ENCODE results near the gene KIRREL1. TPM values are rescaled to one million over a fixed set of nuclear protein-coding genes. Genes with fewer than 3 reads are reported as not detected.
A peak's percentile ranks its signal among the peaks of the same experiment; 100 is the strongest.

KIRREL1 gene
- total RNA-seq, 1 experiment from 2014 or later, result 145 TPM

- H3K4me3 ChIP-seq (ENCODE audit: low read depth in 2 of 2, low read length in 2 of 2), result no peak overlapping the region
- POLR2A ChIA-PET, result no interaction called here
- H3K9me3 ChIP-seq (ENCODE audit: control insufficient read depth, insufficient read depth, low read depth, low read length), result no peaks in the 10 kb centered on the region
- intact Hi-C loops (cut with micrococcal nuclease; ENCODE audit: unreplicated experiment), result no loop called here
- H3K27ac ChIP-seq (ENCODE audit: low read length), result peak overlapping the region; percentile 85
- no peaks in the 10 kb centered on the region for H3K36me3 ChIP-seq (ENCODE audit: control insufficient read depth, insufficient read depth, low read length)
- BruUV-seq (replicated peaks), result no TSS peak
- no peaks in the 10 kb centered on the region for H3K27me3 ChIP-seq (ENCODE audit: control insufficient read depth, insufficient read depth, low read length)
- peak; percentile 88 for ATAC-seq
- CTCF ChIA-PET, result no interaction called here
- DNase-seq (ENCODE audit: low read depth, low spot score), result no peak
- no peak for TF ChIP-seq CTCF (IDR thresholded peaks at IDR 0.05)
- TF ChIP-seq TCF7L2 (IDR thresholded peaks at IDR 0.05; ENCODE audit: low read depth, low read length), result peak; percentile 69; the same call in 1 of the 2 replicates
- TF ChIP-seq POLR2AphosphoS5 (IDR thresholded peaks at IDR 0.05; ENCODE audit: low read depth, low read length), result peak; percentile 31; the same call in 1 of the 2 replicates
- no peak for TF ChIP-seq SIN3A (IDR thresholded peaks at IDR 0.05; ENCODE audit: borderline replicate concordance, insufficient read depth, low read depth, low read length)
- peaks cover 70% of the 10 kb centered on the region for H3K4me1 ChIP-seq (ENCODE audit: control insufficient read depth, insufficient read depth, low read length)
- in situ Hi-C loops (cut with HindIII; ENCODE audit: low pct_unique_long_range_greater_than_20kb, low sequenced_read_pairs), result no loop called here
Observed at GRCh38 chr1:158028969-158029368, 35.5 kb downstream of the KIRREL1 start.

GRCh38 chr1:158035014-158035413, 41.6 kb downstream of the KIRREL1 start:
- H3K27ac ChIP-seq (ENCODE audit: low read length), result peak overlapping the region; percentile 64
- no peaks in the 10 kb centered on the region for H3K27me3 ChIP-seq (ENCODE audit: control insufficient read depth, insufficient read depth, low read length)
- TF ChIP-seq CTCF (IDR thresholded peaks at IDR 0.05) (no peak), POLR2AphosphoS5 (IDR thresholded peaks at IDR 0.05; ENCODE audit: low read depth, low read length) (no peak), TCF7L2 (IDR thresholded peaks at IDR 0.05; ENCODE audit: low read depth, low read length) (no peak), SIN3A (IDR thresholded peaks at IDR 0.05; ENCODE audit: borderline replicate concordance, insufficient read depth, low read depth, low read length) (no peak), REST (IDR thresholded peaks at IDR 0.05; ENCODE audit: insufficient read depth in 1 of 2, low read depth in 2 of 2, low read length in 1 of 2) (no peak)
- ChIA-PET POLR2A (interaction anchor here (0.6 kb wide), 1 partner anchor 41 kb away, joined by 4 read pairs; no protein-coding TSS in a partner anchor), CTCF (interaction anchor here (1.1 to 1.3 kb wide), 3 partner anchors 15 to 43 kb away, joined by 3 to 5 read pairs (median 3); no protein-coding TSS in a partner anchor)
- H3K4me3 ChIP-seq (ENCODE audit: low read depth in 2 of 2, low read length in 2 of 2), result no peak overlapping the region
- no peaks in the 10 kb centered on the region for H3K9me3 ChIP-seq (ENCODE audit: control insufficient read depth, insufficient read depth, low read depth, low read length)
- ATAC-seq, result no peak
- no TSS peak for BruUV-seq (replicated peaks)
- H3K36me3 ChIP-seq (ENCODE audit: control insufficient read depth, insufficient read depth, low read length), result peaks cover 2% of the 10 kb centered on the region; the same call in 1 of the 2 replicates
- no peak for DNase-seq (ENCODE audit: low read depth, low spot score)
- in situ Hi-C loops (cut with HindIII; ENCODE audit: low pct_unique_long_range_greater_than_20kb, low sequenced_read_pairs), result no loop called here
- peaks cover 55% of the 10 kb centered on the region for H3K4me1 ChIP-seq (ENCODE audit: control insufficient read depth, insufficient read depth, low read length)
- intact Hi-C loops (cut with micrococcal nuclease; ENCODE audit: unreplicated experiment), result no loop called here

Data from Panc1 (cell line).